Measurements from ENCODE around the gene PRKN.

GRCh38 chr6:162543221-162543620, 184.3 kb downstream of the PRKN start:
- TF ChIP-seq CTCF (IDR thresholded peaks at IDR 0.05) = no peak
- no peak for TF ChIP-seq EZH2 (IDR thresholded peaks at IDR 0.05)
- no peak for TF ChIP-seq EZH2phosphoT487 (IDR thresholded peaks at IDR 0.05)

Data from neural progenitor cell (in vitro differentiated cells).